SK-N-SH (cell line): ENCODE data around the gene SYT5. TPM values are rescaled to one million over a fixed set of nuclear protein-coding genes. Genes with fewer than 3 reads are reported as not detected.
A peak's percentile ranks its signal among the peaks of the same experiment; 100 is the strongest.

Experiments
- CTCF ChIA-PET: fragments of 300-600, 350-600 bp; formaldehyde crosslinking; extraction: SDS; loops from one replicate; lab custom pipeline; 2021; lab: Yijun Ruan, JAX
- POLR2A ChIA-PET: fragments of 350-600 bp; sonication (Branson Sonifier 250); formaldehyde crosslinking; extraction: SDS; loops from one replicate; lab custom pipeline; 2020; ENCODE audit warnings: antibody characterized with exemption, inconsistent platforms; lab: Yijun Ruan, JAX
- DNase-seq: peaks from one replicate; pipeline ENCODE4 v3.0.0; 2012
- H2AFZ ChIP-seq: fragments of 200-600 bp; sonication (generic); 2 replicates; pipeline ENCODE4 v1.8.1; 2016; ENCODE audit warnings: antibody characterized with exemption, mild to moderate bottlenecking, low read depth
- H3F3A ChIP-seq: fragments of 200-600 bp; sonication (generic); replicated peaks from 2 replicates; pipeline ENCODE3; 2016; ENCODE audit warnings: antibody characterized with exemption, mild to moderate bottlenecking; ENCODE audit not compliant: insufficient read depth
- H3K27ac ChIP-seq, 2 experiments: fragments of 200-500 bp in 1 of 2; fragments of 200-600 bp in 1 of 2; sonication (Bioruptor generic) in 1 of 2; sonication (generic), shearing (Covaris generic) in 1 of 2; 2 replicates each; pipeline versions ENCODE4 v1.5.1 to v1.6.1; 2014 to 2016; ENCODE audit warnings: low read depth in 2 of 2, inconsistent platforms in 1 of 2, low read length in 1 of 2, mild to moderate bottlenecking in 1 of 2, mixed read lengths in 1 of 2
- H3K27me3 ChIP-seq: fragments of 200-600 bp; sonication (generic), shearing (Covaris generic); 2 replicates; pipeline ENCODE4 v1.6.1; 2016; ENCODE audit warnings: mixed run types; ENCODE audit not compliant: insufficient read depth
- H3K36me3 ChIP-seq, 2 experiments: fragments of 200-500 bp in 1 of 2; fragments of 200-600 bp in 1 of 2; sonication (Bioruptor generic) in 1 of 2; sonication (generic) in 1 of 2; replicated peaks in 1 of 2; 2 replicates each; pipeline versions ENCODE3 to v1.5.1; 2014 to 2016; ENCODE audit warnings: low read length in 1 of 2, mild to moderate bottlenecking in 1 of 2; ENCODE audit not compliant: insufficient read depth in 2 of 2, control insufficient read depth in 1 of 2
- H3K4me1 ChIP-seq, 2 experiments: fragments of 200-500 bp in 1 of 2; fragments of 200-600 bp in 1 of 2; sonication (Bioruptor generic) in 1 of 2; sonication (generic), shearing (Covaris generic) in 1 of 2; 2 replicates each; pipeline versions ENCODE4 v1.5.1 to v1.6.1; 2014 to 2016; ENCODE audit warnings: low read depth in 1 of 2, low read length in 1 of 2, mixed run types in 1 of 2; ENCODE audit not compliant: insufficient read depth in 2 of 2, control insufficient read depth in 1 of 2
- H3K4me2 ChIP-seq: fragments of 200-600 bp; sonication (generic), shearing (Covaris generic); 2 replicates; pipeline ENCODE4 v1.6.1; 2017; ENCODE audit warnings: mixed run types
- H3K4me3 ChIP-seq, 2 experiments: fragments of 200-500 bp in 1 of 2; fragments of 200-600 bp in 1 of 2; sonication (Bioruptor generic) in 1 of 2; sonication (generic), shearing (Covaris generic) in 1 of 2; 2 replicates each; pipeline versions ENCODE4 v1.5.1 to v1.8.1; 2014 to 2016; ENCODE audit warnings: low read depth in 2 of 2, inconsistent platforms in 1 of 2, low read length in 1 of 2, mild to moderate bottlenecking in 1 of 2, mixed read lengths in 1 of 2, moderate library complexity in 1 of 2
- H3K79me2 ChIP-seq: fragments of 200-600 bp; sonication (generic); 2 replicates; pipeline ENCODE4 v1.8.1; 2017; ENCODE audit warnings: mild to moderate bottlenecking; ENCODE audit not compliant: insufficient read depth
- H3K9ac ChIP-seq: fragments of 200-600 bp; sonication (generic); 2 replicates; pipeline ENCODE4 v1.6.1; 2017; ENCODE audit warnings: mixed run types
- H3K9me2 ChIP-seq: fragments of 200-600 bp; sonication (generic); 2 replicates; pipeline ENCODE4 v1.6.1; 2017; ENCODE audit warnings: mixed run types
- H3K9me3 ChIP-seq: fragments of 200-600 bp; sonication (generic); 2 replicates; pipeline ENCODE4 v1.6.1; 2017; ENCODE audit warnings: mixed run types, mild to moderate bottlenecking, moderate library complexity
- H4K20me1 ChIP-seq: fragments of 200-600 bp; sonication (generic); 2 replicates; pipeline ENCODE4 v1.6.1; 2017; ENCODE audit warnings: mild to moderate bottlenecking, mixed run types; ENCODE audit not compliant: insufficient read depth
- EP300 ChIP-seq, 2 experiments: IDR thresholded peaks; 2 replicates each; pipeline versions ENCODE4 v1.4.0 to v1.6.1; 2012; ENCODE audit warnings: borderline replicate concordance in 1 of 2, low read depth in 1 of 2, low read length in 1 of 2
- EZH2phosphoT487 ChIP-seq: fragments of 200-600 bp; sonication (generic); IDR thresholded peaks from 2 replicates; pipeline ENCODE4 v1.6.1; 2017; ENCODE audit warnings: low read depth, mixed run types, mild to moderate bottlenecking, antibody characterized with exemption, moderate library complexity, borderline replicate concordance
- FOXJ3 ChIP-seq: sonication (generic); formaldehyde crosslinking; IDR thresholded peaks from 2 replicates; pipeline ENCODE4 v1.5.1; 2020; ENCODE audit warnings: mild to moderate bottlenecking, missing genetic modification reagents
- GATA2 ChIP-seq: sonication (generic); formaldehyde crosslinking; IDR thresholded peaks from 2 replicates; pipeline ENCODE4 v1.5.0; 2020; ENCODE audit warnings: mild to moderate bottlenecking, missing genetic modification reagents
- MAX ChIP-seq: IDR thresholded peaks from 2 replicates; pipeline ENCODE4 v1.4.0; 2012; ENCODE audit warnings: low read depth
- NFIC ChIP-seq: IDR thresholded peaks from 2 replicates; pipeline ENCODE4 v1.4.0; 2012; ENCODE audit warnings: borderline replicate concordance
- NRF1 ChIP-seq: IDR thresholded peaks from 2 replicates; pipeline ENCODE4 v1.6.1; 2012; ENCODE audit warnings: low read depth, mild to moderate bottlenecking, low read length
- RCOR1 ChIP-seq: fragments of 150-350 bp; IDR thresholded peaks from 2 replicates; pipeline ENCODE4 v1.6.1; 2017; ENCODE audit warnings: antibody characterized with exemption, low read length
- REST ChIP-seq: IDR thresholded peaks from 2 replicates; pipeline ENCODE4 v1.6.1; 2012; ENCODE audit warnings: mild to moderate bottlenecking, low read depth, low read length, moderate library complexity
- RFX5 ChIP-seq: IDR thresholded peaks from 2 replicates; pipeline ENCODE4 v1.6.1; 2012; ENCODE audit warnings: mild to moderate bottlenecking, improper control_type of control experiment, low read length
- RXRA ChIP-seq: IDR thresholded peaks from 2 replicates; pipeline ENCODE4 v1.4.0; 2012; ENCODE audit warnings: low read depth, mild to moderate bottlenecking, borderline replicate concordance
- SIN3A ChIP-seq: IDR thresholded peaks from 2 replicates; pipeline ENCODE4 v1.6.1; 2012; ENCODE audit warnings: low read depth, mild to moderate bottlenecking, low read length, moderate library complexity, borderline replicate concordance
- SMC3 ChIP-seq: IDR thresholded peaks from 2 replicates; pipeline ENCODE4 v1.6.1; 2012; ENCODE audit warnings: low read depth, low read length, improper control_type of control experiment
- USF1 ChIP-seq: IDR thresholded peaks from 2 replicates; pipeline ENCODE4 v1.4.0; 2012; ENCODE audit warnings: low read depth, borderline replicate concordance
- YY1 ChIP-seq: IDR thresholded peaks from 2 replicates; pipeline ENCODE4 v1.4.0; 2012; ENCODE audit warnings: low read depth, mild to moderate bottlenecking
- WGBS: methylation state at CpG from one replicate; pipeline ENCODE4 v1.1.6; 2017; ENCODE audit warnings: low lambda C conversion rate; 5-methylcytosine and 5-hydroxymethylcytosine counted together
- polyA plus RNA-seq, 3 experiments: library from polyadenylated mRNA; depleted of rRNA; stranded (reverse); fragments of >200 nt; gene quantifications; 2 replicates each; pipeline ENCODE4 v1.2.3, GENCODE V29; 2012

The SYT5 gene
- polyA plus RNA-seq, 1 of the 3 experiments (the other 2 are of a cell fraction) = 0.21 TPM

GRCh38 chr19:55229145-55229788 is 49.2 kb upstream of the SYT5 start:
- whole genome bisulfite sequencing = 97% methylated on average over 18 of the region's 18 CpGs
- ChIA-PET CTCF (interaction anchor here (1.0 kb wide), 1 partner anchor 88 kb away, joined by 3 read pairs; no protein-coding TSS in a partner anchor), POLR2A (no interaction called here)
- Histone ChIP-seq H2AFZ (no peak overlapping the region), H3K4me1 (peaks cover 0 to 38% of the 10 kb centered on the region in 2 experiments; a peak in 1 of 4 replicates), H3F3A (no peaks in the 10 kb centered on the region), H3K27ac (peak overlapping the region in 1 of 2 experiments; percentile 78; a peak in 2 of 4 replicates), H3K4me2 (no peak overlapping the region), H3K9me3 (no peaks in the 10 kb centered on the region), H4K20me1 (peaks cover 16% of the 10 kb centered on the region; the same call in 1 of the 2 replicates), H3K4me3 (no peak overlapping the region), H3K36me3 (peaks cover 7 to 61% of the 10 kb centered on the region in 2 experiments), H3K9me2 (no peaks in the 10 kb centered on the region), H3K79me2 (no peaks in the 10 kb centered on the region), H3K9ac (no peak overlapping the region), H3K27me3 (no peaks in the 10 kb centered on the region)
- TF ChIP-seq RCOR1 (no peak), SIN3A (no peak), MAX (no peak), RXRA (no peak), FOXJ3 (no peak), EP300 (IDR thresholded peaks at IDR 0.05; ENCODE audit: borderline replicate concordance in 1 of 2, low read depth in 1 of 2, low read length in 1 of 2) (no peak), NFIC (no peak), EZH2phosphoT487 (no peak), NRF1 (no peak), USF1 (no peak), YY1 (no peak), REST (no peak), GATA2 (CRISPR knock-in tag) (no peak), SMC3 (no peak), RFX5 (no peak)
- DNase-seq = no peak
